HCEC 1CT (cell line): Measurements from ENCODE around the gene COL20A1.

Experiments used
- DNase-seq: peaks from one replicate; pipeline ENCODE4 v3.0.0-alpha.2; 2017

The COL20A1 gene

GRCh38 chr20:63380346-63380870, 87.4 kb downstream of the COL20A1 start:
- DNase-seq: no peak

GRCh38 chr20:63381781-63382431, 88.9 kb downstream of the COL20A1 start:
- DNase-seq: no peak

GRCh38 chr20:63382551-63383300, 89.7 kb downstream of the COL20A1 start:
- DNase-seq: no peak

- DNase-seq: no peak
Observed at GRCh38 chr20:63383556-63383955, 90.6 kb downstream of the COL20A1 start.

GRCh38 chr20:63384336-63384735, 91.3 kb downstream of the COL20A1 start:
- no peak for DNase-seq
